GM19025 (cell line): ENCODE measurements around the gene SLC26A11.

Experiments used
- ATAC-seq: cut with Tn5 transposase; IDR thresholded peaks from one replicate; pipeline ENCODE4 v1.9.1; 2021; ENCODE audit warnings: mild to moderate bottlenecking, low read depth, moderate library complexity; ENCODE audit not compliant: unreplicated experiment

The SLC26A11 gene

DNA sequence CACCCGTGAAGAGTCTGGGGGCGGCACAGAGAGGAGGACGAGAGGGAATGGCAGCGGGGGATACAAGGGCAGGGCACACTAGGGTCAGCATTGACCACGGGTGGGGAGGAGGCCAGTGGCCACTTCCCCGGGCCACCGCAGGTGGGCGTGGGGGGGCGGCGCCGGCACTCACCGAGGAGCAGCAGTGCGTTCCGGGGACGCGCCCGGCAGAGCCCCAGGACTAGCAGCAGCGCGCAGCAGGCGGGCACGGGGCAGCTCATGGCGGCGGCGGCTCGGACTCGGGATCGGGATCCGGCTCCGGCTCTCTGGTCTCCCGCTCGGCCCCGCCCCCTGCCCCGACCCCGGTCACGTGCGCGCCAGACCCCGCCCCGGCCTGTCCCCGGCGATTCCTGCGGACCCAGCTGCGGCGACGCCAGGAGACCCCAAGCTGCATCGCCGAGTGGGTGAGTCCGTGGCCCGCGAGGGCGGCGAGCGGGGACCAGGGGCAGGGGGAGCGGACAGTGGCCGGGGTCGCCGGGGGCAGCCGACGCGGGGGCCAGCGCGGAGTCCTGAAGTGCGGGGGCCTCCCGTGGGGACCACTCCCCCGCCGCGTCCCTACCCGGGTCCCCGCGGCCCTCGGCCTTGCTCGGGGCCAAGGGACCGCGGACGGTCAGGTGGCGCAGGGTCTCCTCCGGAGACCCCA is at the start of gene SLC26A11, which contains the start of gene SGSH:
Gene SLC26A11, plus strand, starts transcription at position 374 of the 682 bp plus-strand sequence. CDS start 1,134 bp downstream, outside the sequence.
Gene SGSH, minus strand, starts transcription at position 280 of the 682 bp plus-strand sequence. Its CDS starts 20 bp downstream, at position 260.
- ATAC-seq = no peak

DNA sequence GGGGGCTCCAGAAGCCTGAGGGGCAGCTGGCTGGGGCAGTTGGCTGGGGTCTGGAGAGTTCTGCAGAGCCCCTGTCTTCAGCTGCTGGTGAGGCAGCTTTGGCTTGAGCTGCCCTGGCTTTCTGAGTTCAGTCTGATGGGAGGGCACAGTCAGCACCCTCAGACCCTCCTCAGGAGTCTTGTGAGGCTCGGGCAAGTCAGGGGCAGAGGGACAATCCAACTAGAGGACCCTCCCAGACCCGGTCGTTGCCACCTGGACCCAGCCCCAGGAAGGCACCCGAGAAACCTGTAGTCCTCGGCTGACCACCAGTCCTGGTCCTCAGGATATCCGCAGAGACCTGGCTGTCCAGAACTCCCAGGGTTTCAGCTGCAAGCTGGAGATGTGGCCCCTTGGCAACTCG is 48.5 kb upstream of the SLC26A11 start:
- ATAC-seq = no peak

DNA sequence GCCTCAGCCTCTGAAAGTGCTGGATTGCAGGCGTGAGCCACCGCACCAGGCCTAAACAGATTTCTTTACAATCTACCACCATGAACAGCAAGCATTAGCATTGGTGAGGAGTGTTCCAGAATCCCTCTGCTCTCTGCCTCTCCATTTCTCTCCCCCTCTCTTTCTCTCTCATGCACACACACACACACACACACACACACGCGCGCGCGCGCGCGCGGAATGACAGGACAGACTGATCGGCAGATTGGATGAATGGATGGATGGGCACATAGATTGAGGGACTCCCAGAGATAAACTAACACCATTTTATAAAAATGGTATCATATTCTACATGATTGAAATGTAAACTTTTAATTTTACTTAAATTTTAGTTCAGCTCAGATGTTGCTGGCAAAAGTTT is 47.1 kb upstream of the SLC26A11 start:
- no peak for ATAC-seq

DNA sequence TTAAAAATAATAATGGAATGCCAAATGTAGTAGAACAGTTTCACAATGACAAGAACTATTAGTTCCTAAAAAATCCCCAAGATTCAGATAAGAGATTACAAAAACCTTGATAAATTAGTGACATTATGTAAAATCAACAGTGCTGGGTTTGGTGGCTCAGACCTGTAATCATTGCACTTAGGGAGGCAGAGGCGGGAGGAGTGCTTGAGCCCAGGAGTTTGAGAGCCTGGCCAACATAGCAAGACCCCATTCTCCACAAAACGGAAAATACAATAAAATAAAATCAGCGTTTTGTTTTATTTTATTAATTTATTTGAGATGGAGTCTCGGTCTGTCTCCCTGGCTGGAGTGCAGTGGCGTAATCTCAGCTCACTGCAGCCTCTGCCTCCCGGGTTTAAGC is 46.3 kb upstream of the SLC26A11 start:
- no peak for ATAC-seq

DNA sequence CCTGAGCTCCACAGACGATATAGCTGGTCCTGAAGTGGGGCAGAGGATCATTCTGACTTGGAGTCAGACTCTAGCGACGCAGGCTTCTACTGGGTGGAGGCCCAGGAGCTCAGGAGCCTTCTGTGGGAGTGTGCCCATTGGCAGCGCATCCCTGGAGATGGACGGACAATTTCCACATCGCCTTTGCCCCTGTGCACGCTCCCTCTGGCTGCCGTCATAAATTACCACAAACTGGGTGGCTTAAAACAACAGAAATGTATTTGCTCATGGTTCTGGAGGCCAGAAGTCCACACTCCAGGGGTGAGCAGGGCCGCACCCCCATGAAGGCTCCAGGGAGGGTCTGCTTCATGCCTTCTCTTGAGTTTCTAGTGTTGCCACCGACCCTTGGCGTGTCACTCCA is 43.5 kb upstream of the SLC26A11 start:
- ATAC-seq = no peak

DNA sequence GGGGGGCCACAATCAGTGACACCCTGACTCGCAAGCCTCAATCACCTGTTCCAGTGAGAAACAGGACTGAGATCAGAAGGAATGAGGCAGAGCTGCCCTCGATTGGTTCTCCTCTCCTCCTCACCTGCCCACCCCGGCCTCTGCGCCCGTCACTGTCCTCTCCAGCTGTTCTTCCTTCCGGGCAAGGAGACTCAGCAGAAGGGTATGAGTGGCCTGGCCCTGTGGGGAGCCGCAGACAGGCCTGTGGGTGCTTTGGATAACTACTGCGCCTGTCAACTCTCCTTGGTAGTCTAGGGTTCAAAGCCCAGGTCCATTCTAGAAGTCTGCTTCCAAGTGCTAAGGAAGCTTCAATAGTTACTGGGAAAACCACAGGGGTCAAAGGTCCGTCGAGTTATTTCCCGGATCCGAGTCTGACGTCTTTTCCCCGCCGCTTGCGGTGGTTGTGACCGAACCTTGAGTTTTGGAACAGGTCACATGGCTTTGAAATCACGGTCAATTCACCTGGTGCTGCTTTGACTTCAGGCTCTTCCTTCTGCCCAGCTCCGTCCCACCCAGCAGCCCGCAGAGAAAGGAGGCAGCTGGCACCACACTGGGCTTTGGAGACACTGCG is 42.1 kb upstream of the SLC26A11 start:
- no peak for ATAC-seq

DNA sequence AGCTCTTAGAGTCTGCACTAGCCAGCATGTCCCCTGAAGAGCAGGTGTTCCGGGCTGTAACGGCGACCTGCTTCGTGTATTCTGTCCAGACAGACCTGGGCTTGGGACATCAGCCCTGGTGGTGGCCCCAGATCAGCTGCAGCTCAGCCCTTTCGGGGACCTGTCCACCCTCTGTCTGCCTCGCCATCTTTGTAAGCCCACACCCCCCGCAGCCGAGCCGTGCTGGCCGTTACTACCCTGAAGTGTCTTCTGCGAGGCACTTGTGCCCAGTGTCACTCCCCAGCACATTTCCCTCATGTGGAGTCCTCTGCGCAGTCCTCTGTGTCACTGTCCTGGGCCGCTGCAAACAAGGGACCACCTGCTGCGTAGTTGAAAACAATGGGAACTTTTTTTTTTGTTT is 40.0 kb upstream of the SLC26A11 start:
- ATAC-seq = no peak

DNA sequence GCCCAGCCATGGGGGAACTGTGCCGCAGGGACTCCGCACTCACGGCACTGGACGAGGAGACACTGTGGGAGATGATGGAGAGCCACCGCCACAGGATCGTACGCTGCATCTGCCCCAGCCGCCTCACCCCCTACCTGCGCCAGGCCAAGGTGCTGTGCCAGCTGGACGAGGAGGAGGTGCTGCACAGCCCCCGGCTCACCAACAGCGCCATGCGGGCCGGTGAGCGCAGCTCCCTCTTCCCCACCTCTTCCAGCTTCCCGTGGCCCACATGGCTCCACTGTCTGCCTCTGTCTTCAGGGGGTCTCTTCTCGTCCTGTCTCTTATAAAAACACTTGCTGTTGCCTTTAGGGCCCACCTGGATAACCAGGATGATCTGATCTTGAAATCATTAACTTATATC is 38.8 kb upstream of the SLC26A11 start:
- ATAC-seq = no peak

DNA sequence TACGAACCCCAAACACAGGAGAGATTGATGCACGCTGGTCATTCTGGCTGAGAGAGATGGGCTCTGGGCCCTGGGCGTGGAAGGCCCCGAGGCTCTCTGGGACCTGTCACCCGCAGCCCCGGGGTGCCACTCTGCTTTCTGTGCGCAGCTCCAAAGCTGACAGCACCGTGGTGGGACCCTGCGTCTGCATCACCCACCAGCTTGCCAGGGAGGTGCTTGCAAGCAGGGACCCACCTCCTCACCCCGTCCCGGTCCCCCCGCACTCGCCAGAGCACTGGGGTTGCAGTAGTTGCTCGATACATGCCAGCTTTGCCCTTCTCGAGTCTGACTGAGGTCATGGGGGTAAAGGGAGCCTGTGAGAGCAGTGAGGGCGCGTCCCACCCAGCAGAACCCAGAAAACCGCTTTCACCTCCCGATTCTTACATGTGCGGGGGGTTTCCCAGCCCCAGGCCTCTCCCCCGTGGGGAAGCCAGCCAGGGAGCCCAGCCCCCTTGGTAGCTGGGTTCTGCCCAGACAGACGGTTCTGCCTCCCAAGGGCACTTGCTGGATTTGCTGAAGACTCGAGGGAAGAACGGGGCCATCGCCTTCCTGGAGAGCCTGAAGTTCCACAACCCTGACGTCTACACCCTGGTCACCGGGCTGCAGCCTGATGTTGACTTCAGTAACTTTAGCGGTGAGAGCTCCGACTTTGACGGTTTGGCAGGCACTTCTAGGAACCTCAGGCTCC is 37.9 kb upstream of the SLC26A11 start:
- no peak for ATAC-seq

DNA sequence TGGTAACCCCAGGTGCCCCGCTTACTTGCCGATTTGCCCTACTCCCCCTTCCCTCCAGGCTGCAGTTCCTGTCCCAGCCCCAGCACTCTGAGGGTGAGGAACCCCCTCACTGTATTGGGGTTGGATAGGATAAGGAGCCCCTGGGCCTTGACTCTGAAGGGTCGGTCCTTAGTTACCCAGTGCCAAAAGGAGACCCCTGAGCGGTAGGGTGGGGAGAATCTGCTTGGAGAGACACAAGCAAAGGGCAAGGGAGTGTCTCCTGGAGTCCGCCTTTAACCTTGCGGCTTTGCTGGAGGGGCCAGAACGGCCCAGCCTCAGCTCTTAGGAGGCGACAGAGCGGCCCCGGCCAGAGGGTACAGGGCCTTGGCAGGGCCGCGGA is 37.4 kb upstream of the SLC26A11 start:
- ATAC-seq = no peak

DNA sequence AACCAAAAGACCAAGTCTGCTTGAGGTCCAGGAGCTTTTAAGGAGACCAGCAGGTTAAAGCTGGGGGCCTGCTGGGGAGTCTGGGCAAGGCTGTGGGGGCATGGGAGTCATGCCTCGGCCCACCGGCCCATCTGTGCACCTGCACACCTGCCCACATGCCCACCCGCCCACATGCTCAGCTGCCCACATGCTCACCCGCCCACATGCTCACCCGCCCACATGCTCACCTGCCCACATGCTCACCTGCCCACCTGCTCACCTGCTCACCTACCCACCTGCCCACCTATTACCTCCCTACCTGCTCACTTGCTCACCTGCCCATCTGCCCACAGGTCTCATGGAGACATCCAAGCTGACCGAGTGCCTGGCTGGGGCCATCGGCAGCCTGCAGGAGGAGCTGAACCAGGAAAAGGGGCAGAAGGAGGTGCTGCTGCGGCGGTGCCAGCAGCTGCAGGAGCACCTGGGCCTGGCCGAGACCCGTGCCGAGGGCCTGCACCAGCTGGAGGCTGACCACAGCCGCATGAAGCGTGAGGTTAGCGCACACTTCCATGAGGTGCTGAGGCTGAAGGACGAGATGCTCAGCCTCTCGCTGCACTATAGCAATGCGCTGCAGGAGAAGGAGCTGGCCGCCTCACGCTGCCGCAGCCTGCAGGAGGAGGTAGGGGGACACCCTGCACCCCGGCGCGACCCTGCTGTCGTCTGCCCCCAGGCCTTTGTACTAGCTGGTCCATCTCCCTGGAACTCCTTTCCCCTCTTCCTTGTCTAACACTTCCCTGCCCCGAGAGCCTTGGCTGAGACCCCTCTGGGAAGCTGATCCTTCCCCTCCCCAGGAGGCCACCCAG is 36.4 kb upstream of the SLC26A11 start:
- no peak for ATAC-seq

DNA sequence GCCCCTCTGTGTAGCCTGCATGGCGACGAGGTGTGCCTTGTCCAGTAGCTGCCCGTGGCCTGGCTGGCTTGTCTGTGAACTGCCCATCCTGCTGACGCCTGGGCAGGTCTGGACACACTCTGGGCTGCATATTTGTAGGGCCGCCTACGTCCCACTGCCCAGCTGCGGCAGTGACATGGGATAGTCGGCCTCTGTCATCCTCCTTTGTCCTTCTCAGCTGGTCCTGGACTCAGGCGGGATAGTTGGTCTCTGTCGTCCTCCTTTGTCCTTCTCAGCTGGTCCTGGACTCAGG is 35.9 kb upstream of the SLC26A11 start:
- no peak for ATAC-seq

DNA sequence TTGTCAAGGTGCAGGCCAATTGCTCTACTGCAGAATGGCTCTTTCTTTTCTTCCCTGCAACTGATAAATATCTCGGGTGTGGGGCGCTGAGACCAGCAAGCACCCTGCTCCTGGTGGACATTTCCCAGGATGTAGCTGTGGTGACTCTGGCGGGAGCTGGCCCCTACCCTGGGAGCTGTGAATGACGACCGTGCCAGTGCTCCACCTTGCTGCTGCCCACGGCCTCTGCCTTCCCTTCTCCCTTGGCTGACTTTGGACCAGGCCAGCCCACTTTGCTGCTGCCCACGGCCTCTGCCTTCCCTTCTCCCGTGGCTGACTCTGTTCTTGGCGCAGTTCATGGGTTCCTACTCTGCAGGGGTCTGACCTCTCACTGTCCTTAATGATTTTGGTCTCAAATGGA is 34.3 kb upstream of the SLC26A11 start:
- no peak for ATAC-seq

DNA sequence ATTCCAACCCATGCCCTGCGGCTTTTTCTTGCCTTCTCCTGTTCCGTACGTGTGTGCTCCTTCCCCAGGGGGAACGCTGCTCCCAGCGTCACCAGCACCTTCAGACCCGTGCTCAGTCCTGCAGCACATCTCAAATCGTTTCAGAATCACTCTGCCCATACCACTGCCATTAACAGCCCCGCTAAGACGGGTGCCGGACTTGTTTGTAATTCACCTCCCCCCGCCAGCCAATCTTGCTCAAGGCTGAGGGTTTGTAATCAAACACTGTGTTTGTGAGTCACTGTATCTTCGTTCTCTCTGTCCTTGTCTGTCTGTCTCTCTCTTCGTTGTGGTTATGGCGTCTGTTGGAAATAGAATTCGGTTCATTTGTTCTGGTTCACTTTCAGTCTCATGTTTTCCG is 33.1 kb upstream of the SLC26A11 start:
- ATAC-seq = no peak

DNA sequence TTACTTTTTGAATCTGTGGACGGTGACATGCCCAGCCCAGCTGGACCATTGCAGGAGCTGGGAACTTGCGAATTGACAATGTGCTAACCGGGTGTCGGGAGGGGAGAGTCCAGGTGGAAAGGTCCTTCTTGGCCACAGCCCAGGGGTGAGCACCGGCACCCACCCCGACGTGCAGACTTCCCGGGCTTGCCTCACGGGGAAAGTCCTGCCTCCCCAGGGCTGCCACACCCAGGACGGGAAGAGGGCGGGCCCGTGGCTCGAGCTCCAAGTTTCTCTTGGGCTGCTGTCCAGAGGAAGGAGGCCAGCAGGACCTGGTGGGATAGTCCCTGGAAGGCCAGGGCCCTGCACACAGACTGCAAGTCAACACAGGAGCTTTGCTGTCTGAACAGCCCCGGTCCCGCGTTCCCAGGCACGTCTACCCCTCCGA is 32.7 kb upstream of the SLC26A11 start:
- ATAC-seq = no peak

DNA sequence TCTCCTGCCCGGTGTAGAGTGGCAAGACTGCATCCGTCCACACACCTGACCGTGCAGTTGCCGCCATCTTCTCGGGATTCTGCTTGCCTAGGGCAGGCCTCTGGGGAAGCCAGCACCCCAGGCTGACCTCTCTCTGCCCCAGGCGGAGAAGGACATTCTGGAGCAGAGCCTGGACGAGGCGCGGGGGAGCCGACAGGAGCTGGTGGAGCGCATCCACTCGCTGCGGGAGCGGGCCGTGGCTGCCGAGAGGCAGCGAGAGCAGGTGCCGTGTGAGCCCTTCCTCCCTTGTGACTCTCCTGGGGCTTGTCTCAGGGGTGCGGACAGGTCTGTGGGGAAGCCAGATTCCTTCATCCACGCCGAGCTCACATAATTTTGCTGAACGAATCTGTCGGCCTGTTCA is 30.6 kb upstream of the SLC26A11 start:
- no peak for ATAC-seq

DNA sequence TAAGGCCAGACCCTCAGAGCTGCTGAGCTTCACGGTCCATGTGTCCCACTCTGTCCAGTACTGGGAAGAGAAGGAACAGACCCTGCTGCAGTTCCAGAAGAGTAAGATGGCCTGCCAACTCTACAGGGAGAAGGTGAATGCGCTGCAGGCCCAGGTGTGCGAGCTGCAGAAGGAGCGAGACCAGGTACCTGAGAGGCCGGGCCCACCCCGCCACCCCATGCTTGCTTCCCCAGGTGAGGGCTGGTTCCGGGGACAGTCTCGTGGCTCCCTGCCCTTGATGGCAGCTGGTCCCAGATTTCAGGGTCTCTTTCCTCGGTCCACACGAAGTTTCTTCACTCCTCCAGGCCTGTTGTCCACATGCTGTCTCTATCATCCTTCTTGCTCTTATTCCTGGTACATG is 29.5 kb upstream of the SLC26A11 start:
- ATAC-seq = no peak

DNA sequence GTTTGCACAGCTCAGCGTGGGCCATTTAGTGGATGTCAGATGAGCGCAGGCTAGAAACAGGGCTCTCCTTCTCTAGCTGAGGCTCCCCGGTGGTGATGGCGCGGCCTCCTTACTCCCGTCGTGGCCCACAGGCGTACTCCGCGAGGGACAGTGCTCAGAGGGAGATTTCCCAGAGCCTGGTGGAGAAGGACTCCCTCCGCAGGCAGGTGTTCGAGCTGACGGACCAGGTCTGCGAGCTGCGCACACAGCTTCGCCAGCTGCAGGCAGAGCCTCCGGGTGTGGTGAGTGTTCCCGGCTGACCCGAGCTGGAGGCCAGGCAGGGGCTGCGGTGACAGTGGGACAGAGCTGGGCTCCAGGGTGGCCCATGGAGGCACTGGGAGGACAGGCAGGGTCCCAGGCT is 29.0 kb upstream of the SLC26A11 start:
- ATAC-seq = no peak

DNA sequence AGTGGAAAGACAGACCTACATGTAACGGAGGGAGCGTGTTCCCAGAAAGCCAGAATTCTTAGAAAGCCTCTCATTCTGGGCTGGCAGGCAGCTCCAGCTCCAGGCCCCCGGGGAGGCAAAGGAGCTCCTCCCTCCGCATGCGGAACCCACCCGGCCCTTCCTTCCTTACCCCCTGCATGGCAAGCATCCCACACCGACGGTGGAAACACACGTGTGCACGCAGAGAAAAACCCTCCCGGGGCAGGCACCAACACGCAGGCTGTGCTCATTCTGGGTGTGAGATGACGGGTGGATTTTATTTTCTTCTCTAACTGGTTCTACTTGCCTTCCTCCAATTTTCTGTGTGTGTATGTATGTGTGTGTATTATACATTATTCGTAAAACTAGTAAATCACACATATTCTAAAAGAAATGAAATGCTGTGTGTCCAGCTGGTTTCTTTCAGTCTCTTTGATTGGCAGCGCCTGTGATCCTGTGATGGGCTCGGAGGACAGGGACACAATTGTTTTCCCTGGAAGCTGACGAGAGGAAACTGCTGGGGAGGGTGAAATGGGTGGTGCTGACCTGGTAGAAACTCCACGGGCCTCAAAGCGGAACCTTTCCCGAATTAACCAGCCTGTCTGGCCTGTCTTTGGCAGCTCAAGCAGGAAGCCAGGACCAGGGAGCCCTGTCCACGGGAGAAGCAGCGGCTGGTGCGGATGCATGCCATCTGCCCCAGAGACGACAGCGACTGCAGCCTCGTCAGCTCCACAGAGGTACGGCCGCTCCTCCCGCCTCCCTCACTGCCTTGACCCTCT is 28.2 kb upstream of the SLC26A11 start:
- ATAC-seq = no peak

DNA sequence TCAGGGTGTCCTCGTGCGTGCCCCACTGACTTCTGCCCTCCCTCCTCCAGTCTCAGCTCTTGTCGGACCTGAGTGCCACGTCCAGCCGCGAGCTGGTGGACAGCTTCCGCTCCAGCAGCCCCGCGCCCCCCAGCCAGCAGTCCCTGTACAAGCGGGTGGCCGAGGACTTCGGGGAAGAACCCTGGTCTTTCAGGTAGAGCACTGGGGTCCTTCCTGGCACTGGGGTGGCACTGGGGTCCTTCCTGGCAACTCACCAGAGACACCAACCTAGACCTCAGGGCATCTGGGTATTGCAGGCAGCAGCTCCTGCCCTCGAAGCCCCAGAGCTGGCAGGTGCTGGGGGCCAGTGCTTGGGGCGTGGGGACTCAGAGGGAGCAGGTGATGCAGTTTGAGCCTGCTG is 25.1 kb upstream of the SLC26A11 start:
- no peak for ATAC-seq
